ENCODE data around the gene KCNF1. TPM values are rescaled to one million over a fixed set of nuclear protein-coding genes. Genes with fewer than 3 reads are reported as not detected.

The KCNF1 gene
- total RNA-seq, 2 donors from 2014 or later, result 0.22 to 0.90 TPM

- intact Hi-C loops (cut with DNase I), result no loop called here
- no peak for DNase-seq
These were observed 49.1 kb downstream of the KCNF1 start for GRCh38 chr2:10960606-10961489.

GRCh38 chr2:10961490-10961875 lies 49.7 kb downstream of the KCNF1 start:
- Histone ChIP-seq H3K4me3 (no peak overlapping the region), H3K27me3 (no peaks in the 10 kb centered on the region), H3K36me3 (no peaks in the 10 kb centered on the region), H3K4me1 (no peaks in the 10 kb centered on the region), H3K27ac (no peak overlapping the region), H3K9me3 (no peaks in the 10 kb centered on the region), H3K9ac (ENCODE audit: low read depth in 2 of 2, low read length in 2 of 2) (no peak overlapping the region)
- intact Hi-C loops (cut with DNase I), result no loop called here
- DNase-seq, result no peak
- no peak for TF ChIP-seq CTCF (IDR thresholded peaks at IDR 0.05)

More at GRCh38 chr2:10960606-10961489, 49.1 kb downstream of the KCNF1 start:
- no peaks in the 10 kb centered on the region for H3K27me3 ChIP-seq
- H3K4me3 ChIP-seq, result no peak overlapping the region
- H3K36me3 ChIP-seq, result no peaks in the 10 kb centered on the region
- no peak for TF ChIP-seq CTCF (IDR thresholded peaks at IDR 0.05)
- H3K27ac ChIP-seq, result no peak overlapping the region
- no peak overlapping the region for H3K9ac ChIP-seq (ENCODE audit: low read depth in 2 of 2, low read length in 2 of 2)
- H3K9me3 ChIP-seq, result no peaks in the 10 kb centered on the region
- H3K4me1 ChIP-seq, result no peaks in the 10 kb centered on the region

- intact Hi-C loops (cut with DNase I), result no loop called here
- no peak overlapping the region for H3K4me3 ChIP-seq
- H3K27ac ChIP-seq, result no peak overlapping the region
- no peaks in the 10 kb centered on the region for H3K4me1 ChIP-seq
- no peak overlapping the region for H3K9ac ChIP-seq (ENCODE audit: low read depth in 2 of 2, low read length in 2 of 2)
- no peaks in the 10 kb centered on the region for H3K9me3 ChIP-seq
- no peak for DNase-seq
- TF ChIP-seq CTCF (IDR thresholded peaks at IDR 0.05), result no peak
- H3K27me3 ChIP-seq, result no peaks in the 10 kb centered on the region
- H3K36me3 ChIP-seq, result no peaks in the 10 kb centered on the region
These were observed 50.3 kb downstream of the KCNF1 start for GRCh38 chr2:10962004-10962403.

- no peak for TF ChIP-seq CTCF (IDR thresholded peaks at IDR 0.05)
- Histone ChIP-seq H3K27ac (no peak overlapping the region), H3K9ac (ENCODE audit: low read depth in 2 of 2, low read length in 2 of 2) (no peak overlapping the region), H3K4me3 (no peak overlapping the region), H3K36me3 (no peaks in the 10 kb centered on the region), H3K27me3 (no peaks in the 10 kb centered on the region), H3K9me3 (no peaks in the 10 kb centered on the region), H3K4me1 (no peaks in the 10 kb centered on the region)
- DNase-seq, result no peak
- intact Hi-C loops (cut with DNase I), result no loop called here
These were observed 51.4 kb downstream of the KCNF1 start for GRCh38 chr2:10963155-10963554.

Other genes with a start within 250 kb of the KCNF1 start
- gene NOL10, start 222.0 kb upstream of the KCNF1 start, total RNA-seq, result 10 to 100 TPM; 19.4 to 26.8 TPM
- gene ATP6V1C2, start 190.3 kb upstream of the KCNF1 start, total RNA-seq, result 1 to 10 TPM; 1.4 to 1.7 TPM
- gene PDIA6, start 99.1 kb upstream of the KCNF1 start, total RNA-seq, result 100 to 1,000 TPM; 180 to 347 TPM
- 10 to 100 TPM in 1 of 2 donors, 1 to 10 TPM in 1; 7.7 to 13.2 TPM for gene SLC66A3, start 243.5 kb downstream of the KCNF1 start, total RNA-seq

Data from colonic mucosa (tissue), 4 donors.